Measurements from ENCODE around the gene MYZAP. TPM values are rescaled to one million over a fixed set of nuclear protein-coding genes. Genes with fewer than 3 reads are reported as not detected.

Gene MYZAP
- total and polyA plus RNA-seq, 2 experiments from 2014 or later = 1.0 to 1.5 TPM

DNA sequence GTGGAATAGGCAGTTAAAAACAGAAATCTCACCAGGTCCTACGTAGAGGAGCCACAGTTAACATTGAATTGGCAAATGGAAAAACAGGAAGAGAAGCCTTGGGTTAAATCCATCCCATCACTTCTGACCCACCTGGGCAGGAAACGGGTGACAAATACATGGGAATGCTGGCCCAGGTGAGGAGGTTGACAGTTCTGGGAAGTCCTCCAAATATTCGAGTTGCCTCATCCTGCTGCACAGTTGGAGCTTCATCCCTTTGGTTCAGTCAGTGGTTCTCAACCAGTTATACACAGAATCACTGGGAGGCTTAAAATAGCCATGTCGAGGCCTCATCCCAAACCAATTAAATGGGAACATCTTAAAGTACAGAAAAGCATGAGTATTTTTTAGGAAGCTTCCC lies 5.3 kb downstream of the MYZAP start (continued):
- TF ChIP-seq, protein P1, sequence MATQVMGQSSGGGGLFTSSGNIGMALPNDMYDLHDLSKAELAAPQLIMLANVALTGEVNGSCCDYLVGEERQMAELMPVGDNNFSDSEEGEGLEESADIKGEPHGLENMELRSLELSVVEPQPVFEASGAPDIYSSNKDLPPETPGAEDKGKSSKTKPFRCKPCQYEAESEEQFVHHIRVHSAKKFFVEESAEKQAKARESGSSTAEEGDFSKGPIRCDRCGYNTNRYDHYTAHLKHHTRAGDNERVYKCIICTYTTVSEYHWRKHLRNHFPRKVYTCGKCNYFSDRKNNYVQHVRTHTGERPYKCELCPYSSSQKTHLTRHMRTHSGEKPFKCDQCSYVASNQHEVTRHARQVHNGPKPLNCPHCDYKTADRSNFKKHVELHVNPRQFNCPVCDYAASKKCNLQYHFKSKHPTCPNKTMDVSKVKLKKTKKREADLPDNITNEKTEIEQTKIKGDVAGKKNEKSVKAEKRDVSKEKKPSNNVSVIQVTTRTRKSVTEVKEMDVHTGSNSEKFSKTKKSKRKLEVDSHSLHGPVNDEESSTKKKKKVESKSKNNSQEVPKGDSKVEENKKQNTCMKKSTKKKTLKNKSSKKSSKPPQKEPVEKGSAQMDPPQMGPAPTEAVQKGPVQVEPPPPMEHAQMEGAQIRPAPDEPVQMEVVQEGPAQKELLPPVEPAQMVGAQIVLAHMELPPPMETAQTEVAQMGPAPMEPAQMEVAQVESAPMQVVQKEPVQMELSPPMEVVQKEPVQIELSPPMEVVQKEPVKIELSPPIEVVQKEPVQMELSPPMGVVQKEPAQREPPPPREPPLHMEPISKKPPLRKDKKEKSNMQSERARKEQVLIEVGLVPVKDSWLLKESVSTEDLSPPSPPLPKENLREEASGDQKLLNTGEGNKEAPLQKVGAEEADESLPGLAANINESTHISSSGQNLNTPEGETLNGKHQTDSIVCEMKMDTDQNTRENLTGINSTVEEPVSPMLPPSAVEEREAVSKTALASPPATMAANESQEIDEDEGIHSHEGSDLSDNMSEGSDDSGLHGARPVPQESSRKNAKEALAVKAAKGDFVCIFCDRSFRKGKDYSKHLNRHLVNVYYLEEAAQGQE (IDR thresholded peaks at IDR 0.05; ENCODE audit: unreplicated experiment) = no peak

DNA sequence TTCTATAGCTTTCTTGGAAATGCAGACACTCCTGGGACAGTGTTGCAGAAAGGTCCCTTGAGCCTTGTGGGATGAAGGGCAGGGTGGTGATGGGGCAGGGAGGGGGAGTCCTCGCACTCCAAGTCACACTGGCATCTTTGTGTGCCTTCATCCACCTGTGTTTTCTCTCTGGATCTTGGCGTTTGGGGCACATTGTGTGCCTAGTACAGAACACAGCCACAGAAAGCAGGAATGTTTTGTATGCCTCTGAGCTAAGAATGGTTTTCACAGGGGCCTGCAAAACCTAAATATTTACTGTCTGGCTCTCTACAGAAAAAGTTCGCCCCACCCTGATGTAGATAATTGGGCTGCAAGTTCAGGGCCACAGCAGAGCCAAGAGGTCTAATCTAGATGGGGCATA lies 5.7 kb downstream of the MYZAP start:
- no peaks in the 10 kb centered on the region for H3K9me3 Mint-ChIP-seq
- Histone ChIP-seq H3K9me2 (ENCODE audit: insufficient read depth) (peaks cover 8% of the 10 kb centered on the region), H3K4me1 (ENCODE audit: insufficient read depth) (peaks cover 15% of the 10 kb centered on the region), H4K20me1 (replicated peaks; ENCODE audit: insufficient read depth) (no peaks in the 10 kb centered on the region), H3K36me3 (ENCODE audit: insufficient read depth) (no peaks in the 10 kb centered on the region), H2AFZ (no peak overlapping the region), H3K4me3 (no peak overlapping the region), H3K79me2 (replicated peaks; ENCODE audit: insufficient read depth) (no peaks in the 10 kb centered on the region), H3K27ac (ENCODE audit: low read depth) (no peak overlapping the region), H3K27me3 (ENCODE audit: insufficient read depth) (peaks cover 11% of the 10 kb centered on the region), H3K4me2 (no peak overlapping the region), H3F3A (replicated peaks; ENCODE audit: low read depth) (no peaks in the 10 kb centered on the region)
- H3K4me3 Mint-ChIP-seq = no peak overlapping the region
- DNase-seq (ENCODE audit: low spot score) (no peak), ATAC-seq (no peak)
- peaks cover 4% of the 10 kb centered on the region for H3K27me3 Mint-ChIP-seq (ENCODE audit: insufficient read depth, low read depth, poor library complexity)
- peaks cover 11% of the 10 kb centered on the region for H3K4me1 Mint-ChIP-seq
- no peaks in the 10 kb centered on the region for H3K36me3 Mint-ChIP-seq (ENCODE audit: low read depth)
- no peak overlapping the region for H3K27ac Mint-ChIP-seq
- TF ChIP-seq JUNB (IDR thresholded peaks at IDR 0.05; ENCODE audit: unreplicated experiment) (no peak), NANOG (IDR thresholded peaks at IDR 0.05; ENCODE audit: borderline replicate concordance) (no peak), EZH2phosphoT487 (IDR thresholded peaks at IDR 0.05; ENCODE audit: unreplicated experiment) (no peak), ZNF114 (CRISPR knock-in tag; IDR thresholded peaks at IDR 0.05) (no peak), STAT1 (IDR thresholded peaks at IDR 0.05; ENCODE audit: unreplicated experiment) (no peak), ZNF331 (CRISPR knock-in tag; IDR thresholded peaks at IDR 0.05; ENCODE audit: low read depth) (no peak), CREB1 (CRISPR knock-in tag; IDR thresholded peaks at IDR 0.05; ENCODE audit: low read depth) (no peak)
- TF ChIP-seq, protein P2, sequence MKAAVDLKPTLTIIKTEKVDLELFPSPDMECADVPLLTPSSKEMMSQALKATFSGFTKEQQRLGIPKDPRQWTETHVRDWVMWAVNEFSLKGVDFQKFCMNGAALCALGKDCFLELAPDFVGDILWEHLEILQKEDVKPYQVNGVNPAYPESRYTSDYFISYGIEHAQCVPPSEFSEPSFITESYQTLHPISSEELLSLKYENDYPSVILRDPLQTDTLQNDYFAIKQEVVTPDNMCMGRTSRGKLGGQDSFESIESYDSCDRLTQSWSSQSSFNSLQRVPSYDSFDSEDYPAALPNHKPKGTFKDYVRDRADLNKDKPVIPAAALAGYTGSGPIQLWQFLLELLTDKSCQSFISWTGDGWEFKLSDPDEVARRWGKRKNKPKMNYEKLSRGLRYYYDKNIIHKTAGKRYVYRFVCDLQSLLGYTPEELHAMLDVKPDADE (IDR thresholded peaks at IDR 0.05) = no peak
- TF ChIP-seq, protein P3, sequence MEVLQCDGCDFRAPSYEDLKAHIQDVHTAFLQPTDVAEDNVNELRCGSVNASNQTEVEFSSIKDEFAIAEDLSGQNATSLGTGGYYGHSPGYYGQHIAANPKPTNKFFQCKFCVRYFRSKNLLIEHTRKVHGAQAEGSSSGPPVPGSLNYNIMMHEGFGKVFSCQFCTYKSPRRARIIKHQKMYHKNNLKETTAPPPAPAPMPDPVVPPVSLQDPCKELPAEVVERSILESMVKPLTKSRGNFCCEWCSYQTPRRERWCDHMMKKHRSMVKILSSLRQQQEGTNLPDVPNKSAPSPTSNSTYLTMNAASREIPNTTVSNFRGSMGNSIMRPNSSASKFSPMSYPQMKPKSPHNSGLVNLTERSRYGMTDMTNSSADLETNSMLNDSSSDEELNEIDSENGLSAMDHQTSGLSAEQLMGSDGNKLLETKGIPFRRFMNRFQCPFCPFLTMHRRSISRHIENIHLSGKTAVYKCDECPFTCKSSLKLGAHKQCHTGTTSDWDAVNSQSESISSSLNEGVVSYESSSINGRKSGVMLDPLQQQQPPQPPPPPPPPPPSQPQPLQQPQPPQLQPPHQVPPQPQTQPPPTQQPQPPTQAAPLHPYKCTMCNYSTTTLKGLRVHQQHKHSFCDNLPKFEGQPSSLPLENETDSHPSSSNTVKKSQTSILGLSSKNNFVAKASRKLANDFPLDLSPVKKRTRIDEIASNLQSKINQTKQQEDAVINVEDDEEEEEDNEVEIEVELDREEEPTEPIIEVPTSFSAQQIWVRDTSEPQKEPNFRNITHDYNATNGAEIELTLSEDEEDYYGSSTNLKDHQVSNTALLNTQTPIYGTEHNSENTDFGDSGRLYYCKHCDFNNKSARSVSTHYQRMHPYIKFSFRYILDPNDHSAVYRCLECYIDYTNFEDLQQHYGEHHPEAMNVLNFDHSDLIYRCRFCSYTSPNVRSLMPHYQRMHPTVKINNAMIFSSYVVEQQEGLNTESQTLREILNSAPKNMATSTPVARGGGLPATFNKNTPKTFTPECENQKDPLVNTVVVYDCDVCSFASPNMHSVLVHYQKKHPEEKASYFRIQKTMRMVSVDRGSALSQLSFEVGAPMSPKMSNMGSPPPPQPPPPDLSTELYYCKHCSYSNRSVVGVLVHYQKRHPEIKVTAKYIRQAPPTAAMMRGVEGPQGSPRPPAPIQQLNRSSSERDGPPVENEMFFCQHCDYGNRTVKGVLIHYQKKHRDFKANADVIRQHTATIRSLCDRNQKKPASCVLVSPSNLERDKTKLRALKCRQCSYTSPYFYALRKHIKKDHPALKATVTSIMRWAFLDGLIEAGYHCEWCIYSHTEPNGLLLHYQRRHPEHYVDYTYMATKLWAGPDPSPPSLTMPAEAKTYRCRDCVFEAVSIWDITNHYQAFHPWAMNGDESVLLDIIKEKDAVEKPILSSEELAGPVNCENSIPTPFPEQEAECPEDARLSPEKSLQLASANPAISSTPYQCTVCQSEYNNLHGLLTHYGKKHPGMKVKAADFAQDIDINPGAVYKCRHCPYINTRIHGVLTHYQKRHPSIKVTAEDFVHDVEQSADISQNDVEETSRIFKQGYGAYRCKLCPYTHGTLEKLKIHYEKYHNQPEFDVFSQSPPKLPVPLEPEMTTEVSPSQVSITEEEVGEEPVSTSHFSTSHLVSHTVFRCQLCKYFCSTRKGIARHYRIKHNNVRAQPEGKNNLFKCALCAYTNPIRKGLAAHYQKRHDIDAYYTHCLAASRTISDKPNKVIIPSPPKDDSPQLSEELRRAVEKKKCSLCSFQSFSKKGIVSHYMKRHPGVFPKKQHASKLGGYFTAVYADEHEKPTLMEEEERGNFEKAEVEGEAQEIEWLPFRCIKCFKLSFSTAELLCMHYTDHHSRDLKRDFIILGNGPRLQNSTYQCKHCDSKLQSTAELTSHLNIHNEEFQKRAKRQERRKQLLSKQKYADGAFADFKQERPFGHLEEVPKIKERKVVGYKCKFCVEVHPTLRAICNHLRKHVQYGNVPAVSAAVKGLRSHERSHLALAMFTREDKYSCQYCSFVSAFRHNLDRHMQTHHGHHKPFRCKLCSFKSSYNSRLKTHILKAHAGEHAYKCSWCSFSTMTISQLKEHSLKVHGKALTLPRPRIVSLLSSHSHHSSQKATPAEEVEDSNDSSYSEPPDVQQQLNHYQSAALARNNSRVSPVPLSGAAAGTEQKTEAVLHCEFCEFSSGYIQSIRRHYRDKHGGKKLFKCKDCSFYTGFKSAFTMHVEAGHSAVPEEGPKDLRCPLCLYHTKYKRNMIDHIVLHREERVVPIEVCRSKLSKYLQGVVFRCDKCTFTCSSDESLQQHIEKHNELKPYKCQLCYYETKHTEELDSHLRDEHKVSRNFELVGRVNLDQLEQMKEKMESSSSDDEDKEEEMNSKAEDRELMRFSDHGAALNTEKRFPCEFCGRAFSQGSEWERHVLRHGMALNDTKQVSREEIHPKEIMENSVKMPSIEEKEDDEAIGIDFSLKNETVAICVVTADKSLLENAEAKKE (CRISPR knock-in tag; IDR thresholded peaks at IDR 0.05) = no peak
- TF ChIP-seq, protein P4, sequence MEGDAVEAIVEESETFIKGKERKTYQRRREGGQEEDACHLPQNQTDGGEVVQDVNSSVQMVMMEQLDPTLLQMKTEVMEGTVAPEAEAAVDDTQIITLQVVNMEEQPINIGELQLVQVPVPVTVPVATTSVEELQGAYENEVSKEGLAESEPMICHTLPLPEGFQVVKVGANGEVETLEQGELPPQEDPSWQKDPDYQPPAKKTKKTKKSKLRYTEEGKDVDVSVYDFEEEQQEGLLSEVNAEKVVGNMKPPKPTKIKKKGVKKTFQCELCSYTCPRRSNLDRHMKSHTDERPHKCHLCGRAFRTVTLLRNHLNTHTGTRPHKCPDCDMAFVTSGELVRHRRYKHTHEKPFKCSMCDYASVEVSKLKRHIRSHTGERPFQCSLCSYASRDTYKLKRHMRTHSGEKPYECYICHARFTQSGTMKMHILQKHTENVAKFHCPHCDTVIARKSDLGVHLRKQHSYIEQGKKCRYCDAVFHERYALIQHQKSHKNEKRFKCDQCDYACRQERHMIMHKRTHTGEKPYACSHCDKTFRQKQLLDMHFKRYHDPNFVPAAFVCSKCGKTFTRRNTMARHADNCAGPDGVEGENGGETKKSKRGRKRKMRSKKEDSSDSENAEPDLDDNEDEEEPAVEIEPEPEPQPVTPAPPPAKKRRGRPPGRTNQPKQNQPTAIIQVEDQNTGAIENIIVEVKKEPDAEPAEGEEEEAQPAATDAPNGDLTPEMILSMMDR (conservative IDR thresholded peaks at IDR 0.05; ENCODE audit: low read depth in 2 of 2) = no peak
